HCT116 (cell line): ENCODE data around the gene ESRRG. TPM values are rescaled to one million over a fixed set of nuclear protein-coding genes. Genes with fewer than 3 reads are reported as not detected.

ENCODE experiments used
- ATAC-seq: fragments of 200-7000 bp; cut with Tn5 transposase; 2 replicates; pipeline ENCODE4 v1.9.1; 2020; ENCODE audit warnings: mild to moderate bottlenecking, moderate library complexity
- BruUV-seq: library from RNA; stranded (reverse); fragments of 400-500 nt; replicated peaks from 2 replicates; lab custom pipeline; 2021; lab: Mats Ljungman, UMichigan
- CTCF ChIA-PET: fragments of 300-600 bp; sonication (Branson Sonifier 250); formaldehyde crosslinking; loops from one replicate; lab custom pipeline; 2021; ENCODE audit warnings: antibody characterized with exemption; lab: Charles Lee
- POLR2A ChIA-PET: fragments of 300-600, 350-600 bp; sonication (Branson Sonifier 250); formaldehyde crosslinking; loops from one replicate; lab custom pipeline; 2021; ENCODE audit warnings: antibody characterized with exemption; lab: Charles Lee
- RAD21 ChIA-PET, 2 experiments: fragments of 300-600 bp; sonication (Branson Sonifier 250); formaldehyde crosslinking; loops; one replicate each; lab custom pipeline; 2023; ENCODE audit warnings: low total read pairs in 2 of 2; ENCODE audit not compliant: uncharacterized antibody in 2 of 2, unreplicated experiment in 2 of 2, low non-redundant PET in 1 of 2; lab: Charles Lee
- DNase-seq: peaks from one replicate; pipeline ENCODE4 v3.0.0-alpha.2; 2010; ENCODE audit warnings: low read depth, low spot score
- H2AFZ ChIP-seq: fragments of 200-600 bp; shearing (Covaris generic), sonication (generic); 2 replicates; pipeline ENCODE4 v1.6.1; 2017; ENCODE audit warnings: low read depth, mixed run types, mixed read lengths, antibody characterized with exemption, low read length; ENCODE audit not compliant: poor library complexity, severe bottlenecking
- H3K27ac ChIP-seq: 2 replicates; pipeline ENCODE4 v1.5.1; 2012; ENCODE audit warnings: low read depth, low read length
- H3K27me3 ChIP-seq: fragments of 200-600 bp; sonication (generic); 2 replicates; pipeline ENCODE4 v1.6.1; 2016; ENCODE audit warnings: mixed run types, low read length, mixed read lengths; ENCODE audit not compliant: insufficient read depth
- H3K36me3 ChIP-seq, 2 experiments: fragments of 200-500 bp in 1 of 2; fragments of 200-600 bp in 1 of 2; sonication (Bioruptor generic) in 1 of 2; sonication (generic) in 1 of 2; 2 replicates each; pipeline versions ENCODE4 v1.5.1 to v1.6.1; 2014 to 2016; ENCODE audit warnings: low read length in 2 of 2, inconsistent platforms in 1 of 2, mixed read lengths in 1 of 2, mixed run types in 1 of 2; ENCODE audit not compliant: insufficient read depth in 2 of 2, control insufficient read depth in 1 of 2
- H3K4me1 ChIP-seq, 2 experiments: fragments of 200-600 bp in 1 of 2; sonication (generic) in 1 of 2; 2 replicates each; pipeline versions ENCODE4 v1.5.1 to v1.6.1; 2012 to 2017; ENCODE audit warnings: low read length in 2 of 2, inconsistent platforms in 1 of 2, mild to moderate bottlenecking in 1 of 2, mixed read lengths in 1 of 2, mixed run types in 1 of 2, moderate library complexity in 1 of 2; ENCODE audit not compliant: insufficient read depth in 2 of 2, control insufficient read depth in 1 of 2
- H3K4me2 ChIP-seq: fragments of 200-600 bp; sonication (generic); 2 replicates; pipeline ENCODE4 v1.6.1; 2017; ENCODE audit warnings: mixed run types, low read length, mixed read lengths
- H3K4me3 ChIP-seq, 2 experiments: fragments of 200-600 bp in 1 of 2; sonication (generic) in 1 of 2; replicated peaks in 1 of 2; 2 replicates each; pipeline ENCODE4 v1.5.1; 2011 to 2016; ENCODE audit warnings: low read length in 2 of 2, control low read depth in 1 of 2, low read depth in 1 of 2, mild to moderate bottlenecking in 1 of 2, mixed read lengths in 1 of 2, mixed run types in 1 of 2
- H3K79me2 ChIP-seq: fragments of 200-600 bp; sonication (generic); 2 replicates; pipeline ENCODE4 v1.6.1; 2017; ENCODE audit warnings: mild to moderate bottlenecking, mixed run types, low read length, moderate library complexity, mixed read lengths; ENCODE audit not compliant: insufficient read depth
- H3K9ac ChIP-seq: fragments of 200-600 bp; sonication (generic); 2 replicates; pipeline ENCODE4 v1.6.1; 2016; ENCODE audit warnings: low read length, mixed read lengths
- H3K9me2 ChIP-seq: fragments of 200-600 bp; sonication (generic), shearing (Covaris generic); 2 replicates; pipeline ENCODE4 v1.6.1; 2017; ENCODE audit warnings: mixed run types, mild to moderate bottlenecking, moderate library complexity; ENCODE audit not compliant: insufficient read depth
- H3K9me3 ChIP-seq, 2 experiments: fragments of 200-500 bp in 1 of 2; fragments of 200-600 bp in 1 of 2; sonication (Bioruptor generic) in 1 of 2; sonication (generic) in 1 of 2; 2 replicates each; pipeline ENCODE4 v1.6.1; 2014 to 2017; ENCODE audit warnings: low read length in 2 of 2, mixed read lengths in 2 of 2, inconsistent platforms in 1 of 2, low read depth in 1 of 2, mild to moderate bottlenecking in 1 of 2, mixed run types in 1 of 2, moderate library complexity in 1 of 2; ENCODE audit not compliant: control insufficient read depth in 1 of 2, insufficient read depth in 1 of 2
- H4K20me1 ChIP-seq: fragments of 200-600 bp; sonication (generic), shearing (Covaris generic); 2 replicates; pipeline ENCODE4 v1.6.1; 2017; ENCODE audit warnings: mixed run types, mild to moderate bottlenecking, moderate library complexity; ENCODE audit not compliant: insufficient read depth
- ATF3 ChIP-seq: IDR thresholded peaks from 2 replicates; pipeline ENCODE4 v1.6.1; 2012
- EZH2 ChIP-seq: fragments of 200-600 bp; sonication (generic); IDR thresholded peaks from 2 replicates; pipeline ENCODE4 v1.6.1; 2017; ENCODE audit warnings: antibody characterized with exemption, mixed run types
- MAX ChIP-seq: IDR thresholded peaks from 2 replicates; pipeline ENCODE4 v1.6.1; 2012
- REST ChIP-seq: IDR thresholded peaks from 2 replicates; pipeline ENCODE4 v1.6.1; 2012; ENCODE audit warnings: low read depth
- SIN3A ChIP-seq: IDR thresholded peaks from 2 replicates; pipeline ENCODE4 v1.6.1; 2012; ENCODE audit warnings: low read depth
- YY1 ChIP-seq: IDR thresholded peaks from 2 replicates; pipeline ENCODE4 v1.6.1; 2011; ENCODE audit warnings: low read length, low read depth, moderate library complexity, mild to moderate bottlenecking; ENCODE audit not compliant: insufficient replicate concordance; ENCODE audit errors: extremely low read depth
- ZFX ChIP-seq: fragments of 450-650 bp; IDR thresholded peaks from 2 replicates; pipeline ENCODE4 v1.6.1; 2017
- intact Hi-C: fragments of 100-400 bp; cut with micrococcal nuclease; formaldehyde crosslinking; loops from 2 replicates; pipeline ENCODE4 v1.10.0; 2022
- total RNA-seq: library from RNA; stranded (reverse); gene quantifications from one replicate; pipeline ENCODE4 v1.2.1, GENCODE V29; 2021; ENCODE audit not compliant: unreplicated experiment
- TF ChIP-seq, protein P1 (sequence below), 3 experiments: fragments of 200-600 bp in 1 of 3; sonication (generic) in 1 of 3; IDR thresholded peaks in 2 of 3; conservative IDR thresholded peaks in 1 of 3; 2 replicates each; pipeline ENCODE4 v1.5.1; 2012 to 2017; ENCODE audit warnings: low read depth in 2 of 3, low read length in 2 of 3, antibody characterized with exemption in 1 of 3, borderline replicate concordance in 1 of 3, control low read depth in 1 of 3, mild to moderate bottlenecking in 1 of 3, mixed read lengths in 1 of 3, mixed run types in 1 of 3, moderate library complexity in 1 of 3; ENCODE audit not compliant: insufficient read depth in 1 of 3
- TF ChIP-seq, protein P2 (sequence below): IDR thresholded peaks from 2 replicates; pipeline ENCODE4 v1.6.1; 2011; ENCODE audit warnings: mild to moderate bottlenecking, low read length, moderate library complexity; ENCODE audit not compliant: insufficient replicate concordance; ENCODE audit errors: extremely low read depth

The ESRRG gene
- total RNA-seq, 1 experiment from 2014 or later = not detected

GRCh38 chr1:216461466-216461865 is 261.8 kb downstream of the ESRRG start:
- intact Hi-C loops = no loop called here
- no peaks in the 10 kb centered on the region for H3K9me3 ChIP-seq
- H3K9me2 ChIP-seq = no peaks in the 10 kb centered on the region
- ATAC-seq (no peak), DNase-seq (no peak)
- H3K27ac ChIP-seq = no peak overlapping the region
- BruUV-seq = no TSS peak
- ChIA-PET CTCF (no interaction called here), RAD21 (no interaction called here), POLR2A (no interaction called here)
- TF ChIP-seq, protein P1, sequence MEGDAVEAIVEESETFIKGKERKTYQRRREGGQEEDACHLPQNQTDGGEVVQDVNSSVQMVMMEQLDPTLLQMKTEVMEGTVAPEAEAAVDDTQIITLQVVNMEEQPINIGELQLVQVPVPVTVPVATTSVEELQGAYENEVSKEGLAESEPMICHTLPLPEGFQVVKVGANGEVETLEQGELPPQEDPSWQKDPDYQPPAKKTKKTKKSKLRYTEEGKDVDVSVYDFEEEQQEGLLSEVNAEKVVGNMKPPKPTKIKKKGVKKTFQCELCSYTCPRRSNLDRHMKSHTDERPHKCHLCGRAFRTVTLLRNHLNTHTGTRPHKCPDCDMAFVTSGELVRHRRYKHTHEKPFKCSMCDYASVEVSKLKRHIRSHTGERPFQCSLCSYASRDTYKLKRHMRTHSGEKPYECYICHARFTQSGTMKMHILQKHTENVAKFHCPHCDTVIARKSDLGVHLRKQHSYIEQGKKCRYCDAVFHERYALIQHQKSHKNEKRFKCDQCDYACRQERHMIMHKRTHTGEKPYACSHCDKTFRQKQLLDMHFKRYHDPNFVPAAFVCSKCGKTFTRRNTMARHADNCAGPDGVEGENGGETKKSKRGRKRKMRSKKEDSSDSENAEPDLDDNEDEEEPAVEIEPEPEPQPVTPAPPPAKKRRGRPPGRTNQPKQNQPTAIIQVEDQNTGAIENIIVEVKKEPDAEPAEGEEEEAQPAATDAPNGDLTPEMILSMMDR (IDR thresholded peaks at IDR 0.05 in 2 of 3, conservative IDR thresholded peaks at IDR 0.05 in 1 of 3; ENCODE audit: borderline replicate concordance in 1 of 3, insufficient read depth in 1 of 3, low read depth in 2 of 3, low read length in 2 of 3) = no peak
- TF ChIP-seq YY1 = no peak
- no peak for TF ChIP-seq REST
- TF ChIP-seq EZH2 = no peak
- TF ChIP-seq MAX = no peak
- TF ChIP-seq ZFX = no peak
- TF ChIP-seq SIN3A = no peak
- TF ChIP-seq ATF3 = no peak
- TF ChIP-seq, protein P2, sequence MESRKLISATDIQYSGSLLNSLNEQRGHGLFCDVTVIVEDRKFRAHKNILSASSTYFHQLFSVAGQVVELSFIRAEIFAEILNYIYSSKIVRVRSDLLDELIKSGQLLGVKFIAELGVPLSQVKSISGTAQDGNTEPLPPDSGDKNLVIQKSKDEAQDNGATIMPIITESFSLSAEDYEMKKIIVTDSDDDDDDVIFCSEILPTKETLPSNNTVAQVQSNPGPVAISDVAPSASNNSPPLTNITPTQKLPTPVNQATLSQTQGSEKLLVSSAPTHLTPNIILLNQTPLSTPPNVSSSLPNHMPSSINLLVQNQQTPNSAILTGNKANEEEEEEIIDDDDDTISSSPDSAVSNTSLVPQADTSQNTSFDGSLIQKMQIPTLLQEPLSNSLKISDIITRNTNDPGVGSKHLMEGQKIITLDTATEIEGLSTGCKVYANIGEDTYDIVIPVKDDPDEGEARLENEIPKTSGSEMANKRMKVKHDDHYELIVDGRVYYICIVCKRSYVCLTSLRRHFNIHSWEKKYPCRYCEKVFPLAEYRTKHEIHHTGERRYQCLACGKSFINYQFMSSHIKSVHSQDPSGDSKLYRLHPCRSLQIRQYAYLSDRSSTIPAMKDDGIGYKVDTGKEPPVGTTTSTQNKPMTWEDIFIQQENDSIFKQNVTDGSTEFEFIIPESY = no peak
- no peaks in the 10 kb centered on the region for H3K27me3 ChIP-seq
- H3K4me1 ChIP-seq = no peaks in the 10 kb centered on the region
- H4K20me1 ChIP-seq = no peaks in the 10 kb centered on the region
- no peak overlapping the region for H3K4me2 ChIP-seq
- no peaks in the 10 kb centered on the region for H3K36me3 ChIP-seq
- no peaks in the 10 kb centered on the region for H3K79me2 ChIP-seq
- H3K9ac ChIP-seq = no peak overlapping the region
- no peak overlapping the region for H3K4me3 ChIP-seq
- H2AFZ ChIP-seq = no peak overlapping the region
